Hematopoietic multipotent progenitor cell treated with erythropoietin and hydrocortisone succinate and interleukin-3 and kit ligand, for 6 days (in vitro differentiated cells): Measurements from ENCODE around the gene AMZ1.

Experiments
- DNase-seq: peaks from one replicate; pipeline ENCODE4 v3.0.0-alpha.2; 2015

The AMZ1 gene

GRCh38 chr7:2651847-2652735 is 35.9 kb upstream of the AMZ1 start:
- no peak for DNase-seq

DNA sequence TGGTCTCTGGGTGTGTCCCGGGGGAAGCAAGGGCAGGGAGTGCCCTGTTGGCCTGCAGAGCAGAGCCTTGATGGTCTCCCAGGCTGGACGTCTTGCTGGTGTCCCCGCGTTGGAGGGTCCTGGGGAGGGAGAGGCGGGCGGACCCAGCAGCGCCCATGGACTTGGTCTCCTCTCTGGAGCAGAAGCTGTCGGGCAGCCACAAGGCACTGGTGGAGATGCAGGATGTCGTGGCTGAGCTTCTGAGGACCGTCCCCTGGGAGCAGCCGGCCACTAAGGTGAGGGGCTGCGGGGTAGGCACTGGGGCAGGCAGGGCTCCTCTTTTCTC is 35.3 kb upstream of the AMZ1 start:
- no peak for DNase-seq

GRCh38 chr7:2654059-2654458 is 33.9 kb upstream of the AMZ1 start:
- no peak for DNase-seq

GRCh38 chr7:2655870-2656614 is 32.0 kb upstream of the AMZ1 start:
- no peak for DNase-seq

DNA sequence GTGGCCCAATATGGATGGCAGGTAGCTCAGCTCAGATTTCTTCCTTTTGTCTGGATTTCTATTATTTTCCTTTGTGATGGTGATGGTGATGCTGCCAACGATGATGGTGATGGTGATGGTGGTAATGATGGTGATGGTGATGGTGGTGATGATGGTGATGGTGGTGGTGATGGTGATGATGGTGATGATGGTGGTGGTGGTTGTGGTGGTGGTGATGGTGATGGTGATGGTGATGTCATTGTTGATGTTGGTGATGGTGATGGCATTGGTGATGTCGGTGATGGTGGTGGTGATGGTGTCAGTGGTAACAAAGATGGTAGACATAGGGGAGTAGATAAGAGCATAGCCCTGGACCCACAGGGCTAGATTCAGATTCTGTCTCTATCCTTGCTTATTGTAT is 30.8 kb upstream of the AMZ1 start:
- DNase-seq: no peak

GRCh38 chr7:2657920-2658671 is 29.9 kb upstream of the AMZ1 start:
- DNase-seq: no peak

DNA sequence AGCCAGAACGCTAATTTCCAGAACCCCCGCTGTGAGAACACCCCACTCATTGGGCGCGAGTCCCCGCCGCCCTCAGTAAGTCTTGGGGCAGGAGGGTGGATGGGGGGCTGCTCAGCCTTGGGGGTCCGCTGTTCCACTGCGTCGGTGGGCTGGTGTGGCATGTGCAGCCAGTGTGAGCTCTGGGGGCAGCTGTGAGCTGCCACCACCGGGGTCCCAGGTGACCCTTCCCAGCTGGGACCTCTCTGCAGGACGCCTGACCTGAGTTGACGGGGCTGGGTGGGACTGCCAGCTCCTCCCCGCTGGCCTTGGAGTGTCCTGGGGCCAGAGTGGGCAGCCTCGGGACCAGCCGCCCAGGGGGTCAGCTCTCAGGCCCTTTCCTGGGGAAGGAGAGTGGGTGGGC is 29.1 kb upstream of the AMZ1 start:
- DNase-seq: no peak

DNA sequence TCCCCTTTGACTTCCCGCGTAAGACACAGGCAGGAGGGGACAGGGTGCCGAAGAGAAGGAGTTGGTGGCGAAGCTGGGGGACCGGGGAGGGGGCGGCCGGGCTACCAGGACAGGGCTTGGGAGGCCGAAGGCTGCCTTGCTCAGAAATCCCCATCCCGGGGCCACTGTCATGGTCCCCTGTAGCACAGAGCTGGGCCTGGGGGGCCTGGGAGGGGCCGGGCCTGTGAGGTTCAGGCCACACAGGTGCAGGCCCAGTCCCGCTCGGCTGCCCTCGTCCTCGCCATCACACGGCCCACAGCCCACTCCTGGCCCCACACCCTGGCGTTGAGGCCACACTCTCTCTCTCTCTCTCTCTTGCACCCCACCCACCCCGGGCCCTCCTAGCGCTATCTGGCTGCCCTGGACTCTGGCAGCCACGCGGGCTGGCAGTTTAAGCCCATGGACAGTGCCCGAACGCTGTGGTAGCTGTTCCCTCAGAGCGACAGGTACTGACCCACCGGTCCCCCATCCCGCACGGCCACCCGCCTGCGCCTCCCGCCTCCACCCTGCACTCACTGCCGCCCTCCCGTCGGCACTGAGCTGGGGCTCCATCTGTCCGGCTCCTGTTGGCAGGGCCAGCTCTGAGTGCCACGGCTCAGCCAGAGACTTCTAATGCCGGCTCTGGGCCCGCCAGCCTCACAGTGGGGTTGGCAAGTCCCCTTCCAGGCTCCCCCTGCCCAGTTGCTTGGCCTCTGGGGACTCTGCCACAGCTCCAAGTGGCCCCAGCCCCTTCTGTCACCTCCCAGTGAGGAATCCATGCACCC is 28.2 kb upstream of the AMZ1 start:
- DNase-seq: no peak

- DNase-seq: no peak
These were observed 27.5 kb upstream of the AMZ1 start for GRCh38 chr7:2660359-2661095.

DNA sequence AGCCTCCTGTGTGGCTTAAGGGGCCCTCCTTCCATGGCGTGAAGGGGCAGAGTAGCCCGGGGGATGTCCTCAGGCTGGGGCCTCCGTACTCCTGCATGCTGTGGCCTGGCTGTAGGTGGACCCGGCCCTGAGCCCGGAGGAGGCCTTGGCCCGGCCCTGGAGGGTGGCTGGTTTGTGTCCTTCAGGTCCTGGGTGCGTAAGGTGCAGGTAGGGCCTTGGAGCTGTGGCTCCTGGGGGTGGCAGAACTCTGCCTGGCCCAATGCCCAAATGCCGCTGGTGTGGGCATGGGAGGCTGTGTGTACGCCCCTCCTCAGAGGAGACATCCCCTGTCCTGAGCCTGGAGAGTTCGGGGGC is 26.9 kb upstream of the AMZ1 start:
- no peak for DNase-seq

- DNase-seq: no peak
These were observed 26.3 kb upstream of the AMZ1 start for GRCh38 chr7:2661602-2662272.

GRCh38 chr7:2662273-2663120 is 25.5 kb upstream of the AMZ1 start:
- no peak for DNase-seq

DNA sequence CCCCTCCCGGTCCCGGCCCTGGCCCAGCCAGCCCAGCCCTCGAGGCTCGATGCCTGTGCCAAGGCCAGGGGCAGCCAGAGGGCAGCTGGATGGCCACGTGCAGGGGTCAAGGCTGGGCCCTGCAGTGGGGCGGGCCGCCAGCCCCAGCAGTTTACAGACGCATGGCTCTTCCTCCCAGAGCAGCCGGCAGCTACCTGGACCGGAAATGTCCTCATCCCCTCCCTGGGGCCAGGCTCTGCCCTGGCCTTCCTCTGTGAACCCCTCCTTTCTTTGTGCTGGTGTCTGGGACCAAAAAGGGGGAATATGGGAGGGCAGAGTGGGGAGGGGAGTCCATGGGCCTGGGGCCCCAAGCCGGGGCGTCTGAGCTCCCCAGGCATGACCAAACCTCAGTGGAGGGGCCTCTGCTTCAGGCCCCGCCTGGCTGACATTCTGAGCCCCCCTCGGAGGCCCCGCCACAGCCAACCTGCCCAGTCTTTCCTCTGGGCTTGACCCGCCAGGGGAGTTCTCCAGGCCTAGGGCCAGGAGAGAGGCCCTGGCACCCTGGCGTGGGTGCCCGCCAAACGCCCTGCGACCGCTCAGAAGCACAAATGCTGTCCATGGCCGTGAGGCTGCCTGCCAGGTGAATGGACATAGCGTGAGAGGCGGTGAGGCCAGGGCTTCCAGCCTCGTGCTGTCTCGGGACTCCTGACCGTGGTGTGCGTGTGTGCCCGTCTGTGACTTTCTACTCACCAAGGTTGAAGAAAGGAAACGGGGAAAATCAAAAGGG is 24.7 kb upstream of the AMZ1 start:
- no peak for DNase-seq

DNA sequence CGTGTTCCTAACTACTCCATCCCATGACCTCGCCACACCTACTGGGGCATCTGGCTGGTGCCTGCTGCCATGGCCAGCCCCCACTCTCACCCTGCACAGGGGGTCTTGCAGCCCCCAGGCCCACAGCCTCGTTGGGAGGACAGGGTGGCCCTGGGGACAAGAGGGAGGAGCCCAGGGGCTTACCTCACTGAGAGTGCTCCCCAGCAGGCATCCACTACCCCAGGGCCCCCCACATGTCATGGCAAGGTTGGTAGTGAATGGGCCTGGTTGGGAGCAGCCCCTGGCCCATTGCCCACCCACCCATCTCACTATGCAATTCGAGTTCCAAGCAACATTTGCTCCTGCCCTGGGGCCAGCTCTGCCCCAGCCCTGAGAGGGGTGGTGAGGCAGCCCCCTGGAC is 24.0 kb upstream of the AMZ1 start:
- DNase-seq: no peak

- DNase-seq: no peak
These were observed 22.6 kb upstream of the AMZ1 start for GRCh38 chr7:2665359-2665791.

DNA sequence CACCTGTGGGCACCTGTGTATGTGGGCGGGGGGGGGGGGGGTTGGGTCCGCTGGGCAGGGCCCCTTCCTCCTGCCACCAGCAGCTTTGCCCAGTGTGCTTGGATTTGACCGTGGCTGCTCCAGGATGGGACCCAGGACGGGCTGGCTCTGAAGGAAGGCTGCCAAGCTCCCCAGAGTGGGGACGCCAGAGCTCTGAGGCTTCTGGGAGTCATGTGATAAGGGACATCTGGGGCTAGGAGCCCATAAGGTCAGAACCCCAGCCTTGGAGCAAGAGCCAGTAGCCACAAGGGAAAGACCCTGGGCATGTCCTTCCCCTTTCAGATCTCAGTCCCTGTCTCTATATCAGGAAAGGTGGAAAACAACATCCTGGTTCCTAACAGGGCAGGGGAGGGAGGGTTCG is 21.8 kb upstream of the AMZ1 start:
- no peak for DNase-seq

- DNase-seq: no peak
These were observed 21.3 kb upstream of the AMZ1 start for GRCh38 chr7:2666588-2667250.

DNA sequence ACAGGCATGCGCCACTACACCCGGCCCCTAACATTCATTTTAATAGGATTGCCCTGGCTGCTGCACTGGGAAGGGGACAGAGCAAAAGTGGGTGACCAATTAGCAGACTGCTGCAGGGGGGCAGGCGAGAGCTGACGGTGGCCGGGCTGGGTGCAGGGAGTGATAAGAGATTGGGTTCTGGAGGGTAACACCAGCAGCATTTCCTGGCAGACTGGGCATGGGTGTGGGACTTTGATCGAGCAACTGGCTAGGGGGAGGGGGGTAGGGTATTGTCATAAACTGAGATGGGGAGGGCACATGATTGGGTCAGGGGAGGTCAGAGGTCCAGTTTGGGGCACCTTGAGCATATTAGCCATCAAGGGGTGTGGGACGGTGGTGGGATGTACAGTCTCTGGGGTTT is 20.2 kb upstream of the AMZ1 start:
- DNase-seq: peak; percentile 83

- no peak for DNase-seq
These were observed 19.6 kb upstream of the AMZ1 start for GRCh38 chr7:2668401-2668800.
